Kidney (tissue), 22 donors: ENCODE data around the gene RASGEF1C. TPM values are rescaled to one million over a fixed set of nuclear protein-coding genes. Genes with fewer than 3 reads are reported as not detected.

Source experiments
- DNase-seq, 5 donors: peaks; one replicate each; pipeline ENCODE4 v3.0.0-alpha.2; 2013 to 2020
- FAIRE-seq: peaks from 2 replicates; lab custom pipeline; 2012; peaks lifted over from hg19 to GRCh38; lab: Jason Lieb, UNC
- H3K27ac ChIP-seq, 2 donors: one replicate each; pipeline ENCODE4 v1.7.0; 2013; ENCODE audit warnings: low read depth in 2 of 2, low read length in 2 of 2, inconsistent platforms in 1 of 2
- H3K27me3 ChIP-seq: one replicate; pipeline ENCODE4 v1.7.1; 2013; ENCODE audit warnings: low read length, inconsistent platforms; ENCODE audit not compliant: control insufficient read depth, insufficient read depth
- H3K36me3 ChIP-seq, 3 donors: one replicate each; pipeline versions ENCODE4 v1.7.0 to v1.7.1; 2013; ENCODE audit warnings: low read length in 3 of 3, control low read depth in 1 of 3, inconsistent platforms in 1 of 3; ENCODE audit not compliant: insufficient read depth in 3 of 3, control insufficient read depth in 2 of 3
- H3K4me1 ChIP-seq, 3 donors: one replicate each; pipeline versions ENCODE4 v1.7.0 to v1.7.1; 2013; ENCODE audit warnings: low read length in 3 of 3, inconsistent platforms in 1 of 3, low read depth in 1 of 3; ENCODE audit not compliant: control insufficient read depth in 2 of 3, insufficient read depth in 2 of 3
- H3K4me3 ChIP-seq, 3 donors: one replicate each; pipeline versions ENCODE4 v1.7.0 to v1.8.1; 2013; ENCODE audit warnings: low read length in 3 of 3, control low read depth in 1 of 3, inconsistent platforms in 1 of 3
- H3K9ac ChIP-seq, 3 donors: one replicate each; pipeline versions ENCODE4 v1.7.0 to v1.7.1; 2013; ENCODE audit warnings: low read length in 3 of 3, control low read depth in 1 of 3, inconsistent platforms in 1 of 3
- H3K9me3 ChIP-seq, 3 donors: one replicate each; pipeline versions ENCODE4 v1.7.0 to v1.7.1; 2013; ENCODE audit warnings: low read length in 3 of 3, control low read depth in 1 of 3, inconsistent platforms in 1 of 3; ENCODE audit not compliant: control insufficient read depth in 2 of 3, insufficient read depth in 1 of 3
- intact Hi-C: fragments of 100-400 bp; cut with DNase I; formaldehyde crosslinking; loops from one replicate; pipeline ENCODE4 v1.11.1; 2022
- long read RNA-seq, 10 donors: library from polyadenylated mRNA in 1 of 10; unstranded in 1 of 10; transcript quantifications; one replicate each; pipeline ENCODE4 v2.0.0 and lab custom pipeline, GENCODE V29; 2021 to 2026
- polyA plus RNA-seq: library from polyadenylated mRNA; stranded (reverse); fragments of 350-450 nt; fragmentation: Illumina TruSeq; extraction: RNeasy Lipid Tissue Mini Kit (QIAGEN cat#74804); gene quantifications from one replicate; pipeline ENCODE4 v1.2.3, GENCODE V29; 2014; ENCODE audit warnings: low read depth, low replicate concordance; ENCODE audit not compliant: insufficient read depth
- total RNA-seq: library from RNA; stranded (reverse); fragmentation: NEBNext Ultra II Directional; extraction: Animal tissue kit (Norgen Biotek cat#: 25700); gene quantifications from one replicate; pipeline ENCODE4 v1.2.1, GENCODE V29; 2021
- TF ChIP-seq, protein P1 (sequence below): IDR thresholded peaks from 3 replicates; pipeline ENCODE4 v1.5.1; 2012; ENCODE audit warnings: mild to moderate bottlenecking, moderate library complexity, borderline replicate concordance; ENCODE audit not compliant: insufficient read depth; ENCODE audit errors: extremely low read depth
- donor health status: control.
- donor health status: control.
- donor health status: control.
- donor health status: control.
- donor health status: control.
- donor health status: DM: yes; HTN: yes; CAD: no.
- donor health status: Normal renal cell carcinoma (clear cell type).

RASGEF1C gene
- total RNA-seq (0.16 TPM), polyA plus RNA-seq (0.15 TPM)
- long read RNA-seq, donor 1 = 0 reads
- long read RNA-seq, donor 2 = 0 reads
- long read RNA-seq, donor 3 = 0 reads
- long read RNA-seq, donor 4 = 0 reads
- long read RNA-seq, donor 5 = 0 reads
- long read RNA-seq, donor 6 = 0 reads
- long read RNA-seq, donor 7, partial matches to known transcripts = 1 of 2 reads
- long read RNA-seq, donor 7, other reads (novel, unspliced or antisense) = 0 of 2 reads
- long read RNA-seq, donor 8 = 0 reads
- long read RNA-seq, donor 9 = 0 reads
- long read RNA-seq, donor 10 = 0 reads

GRCh38 chr5:180209137-180209581, at the start of gene RASGEF1C:
Gene RASGEF1C (minus strand): TSS chr5:180209211. CDS start chr5:180138052, 71,159 bp downstream.
- Histone ChIP-seq H3K4me3 (peak within 1 kb of the TSS in 1 of 3 donors; percentile 23), H3K27me3 (no peaks in the 10 kb centered on the region), H3K4me1 (peaks cover 0 to 13% (median 0%) of the 10 kb centered on the region in 3 donors), H3K36me3 (no peaks in the 10 kb centered on the region), H3K9ac (no peak within 1 kb of the TSS), H3K9me3 (no peaks in the 10 kb centered on the region), H3K27ac (no peak within 1 kb of the TSS)
- FAIRE-seq (no peak), DNase-seq (peak in 4 of 5 donors; percentile 53 to 87 (median 68))
- intact Hi-C loops = no loop called here
- TF ChIP-seq, protein P1, sequence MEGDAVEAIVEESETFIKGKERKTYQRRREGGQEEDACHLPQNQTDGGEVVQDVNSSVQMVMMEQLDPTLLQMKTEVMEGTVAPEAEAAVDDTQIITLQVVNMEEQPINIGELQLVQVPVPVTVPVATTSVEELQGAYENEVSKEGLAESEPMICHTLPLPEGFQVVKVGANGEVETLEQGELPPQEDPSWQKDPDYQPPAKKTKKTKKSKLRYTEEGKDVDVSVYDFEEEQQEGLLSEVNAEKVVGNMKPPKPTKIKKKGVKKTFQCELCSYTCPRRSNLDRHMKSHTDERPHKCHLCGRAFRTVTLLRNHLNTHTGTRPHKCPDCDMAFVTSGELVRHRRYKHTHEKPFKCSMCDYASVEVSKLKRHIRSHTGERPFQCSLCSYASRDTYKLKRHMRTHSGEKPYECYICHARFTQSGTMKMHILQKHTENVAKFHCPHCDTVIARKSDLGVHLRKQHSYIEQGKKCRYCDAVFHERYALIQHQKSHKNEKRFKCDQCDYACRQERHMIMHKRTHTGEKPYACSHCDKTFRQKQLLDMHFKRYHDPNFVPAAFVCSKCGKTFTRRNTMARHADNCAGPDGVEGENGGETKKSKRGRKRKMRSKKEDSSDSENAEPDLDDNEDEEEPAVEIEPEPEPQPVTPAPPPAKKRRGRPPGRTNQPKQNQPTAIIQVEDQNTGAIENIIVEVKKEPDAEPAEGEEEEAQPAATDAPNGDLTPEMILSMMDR = peak; percentile 66

- Histone ChIP-seq H3K9me3 (peaks cover 0 to 95% (median 44%) of the 10 kb centered on the region in 3 donors), H3K9ac (no peak overlapping the region), H3K27ac (no peak overlapping the region), H3K36me3 (peaks cover 0 to 39% (median 19%) of the 10 kb centered on the region in 3 donors), H3K27me3 (no peaks in the 10 kb centered on the region), H3K4me1 (no peaks in the 10 kb centered on the region), H3K4me3 (no peak overlapping the region)
- DNase-seq = peak in 1 of 5 donors; percentile 59
- no peak for FAIRE-seq
- TF ChIP-seq, protein P1 = no peak
- intact Hi-C loops = no loop called here
These were observed 44.2 kb upstream of the RASGEF1C start for GRCh38 chr5:180253036-180253824.

DNA sequence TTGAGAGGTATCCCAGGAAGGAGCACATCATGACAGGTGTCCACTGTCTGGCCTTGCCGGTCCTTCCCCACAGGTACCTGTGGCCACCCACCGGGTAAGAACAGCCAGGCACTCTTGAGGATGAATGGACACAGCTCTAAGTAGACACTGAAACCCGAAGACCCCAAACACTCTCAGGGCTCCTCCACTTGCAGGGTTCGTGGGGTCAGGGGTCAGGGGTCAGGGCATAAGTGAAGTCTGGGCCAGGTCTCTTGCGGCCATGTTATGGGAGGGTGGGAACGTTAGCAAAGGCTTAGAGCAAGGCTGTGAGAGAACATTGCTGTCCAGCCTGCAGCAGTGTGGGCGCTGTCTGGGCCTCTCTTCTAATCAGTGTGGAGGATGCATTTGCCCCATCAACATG, 42.9 kb upstream of the RASGEF1C start:
- intact Hi-C loops = no loop called here
- peaks cover 0 to 37% (median 22%) of the 10 kb centered on the region in 3 donors for H3K36me3 ChIP-seq
- H3K27ac ChIP-seq = no peak overlapping the region
- no peaks in the 10 kb centered on the region for H3K4me1 ChIP-seq
- H3K27me3 ChIP-seq = no peaks in the 10 kb centered on the region
- DNase-seq = peak in 1 of 5 donors; percentile 31
- peaks cover 0 to 89% (median 30%) of the 10 kb centered on the region in 3 donors for H3K9me3 ChIP-seq
- H3K9ac ChIP-seq = no peak overlapping the region
- TF ChIP-seq, protein P1 = no peak
- H3K4me3 ChIP-seq = no peak overlapping the region
- FAIRE-seq = no peak
